ENCODE data around the gene PSRC1. TPM values are rescaled to one million over a fixed set of nuclear protein-coding genes. Genes with fewer than 3 reads are reported as not detected.

The PSRC1 gene
- total RNA-seq, 4 donors from 2014 or later = 1.9 to 18.0 (median 4.4) TPM

- Histone ChIP-seq H3K4me3 (no peak overlapping the region), H3K4me1 (peaks cover 9 to 16% (median 13%) of the 10 kb centered on the region in 4 donors), H3K27me3 (no peaks in the 10 kb centered on the region), H3K27ac (no peak overlapping the region), H3K36me3 (no peaks in the 10 kb centered on the region), H3K9me3 (no peaks in the 10 kb centered on the region)
- intact Hi-C loops (cut with DNase I; ENCODE audit: low total_unique reads) = no loop called here
- in situ Hi-C loops (cut with MboI; ENCODE audit: low pct_ligation_motif_present in 1 of 4, low pct_unique_long_range_greater_than_20kb in 1 of 4, low sequenced_read_pairs in 3 of 4) = no loop called here
- WGBS, 2 donors (ENCODE audit: low coverage in 1 of 2) = 94% methylated on average over 64 of the region's 69 CpGs; no CpG with 5 or more reads in 1 of the 2 donors
- no peak for DNase-seq
- TF ChIP-seq POLR2A (IDR thresholded peaks at IDR 0.05) (no peak), POLR2AphosphoS5 (IDR thresholded peaks at IDR 0.05) (no peak)
Measured at GRCh38 chr1:109258481-109259466, 24.2 kb downstream of the PSRC1 start.

- peaks cover 9 to 18% (median 14%) of the 10 kb centered on the region in 4 donors for H3K4me1 ChIP-seq
- H3K9me3 ChIP-seq = no peaks in the 10 kb centered on the region
- no peak overlapping the region for H3K27ac ChIP-seq
- 78% methylated on average over 15 of the region's 15 CpGs; no CpG with 5 or more reads in 1 of the 2 donors for WGBS, 2 donors (ENCODE audit: low coverage in 1 of 2)
- H3K4me3 ChIP-seq = no peak overlapping the region
- TF ChIP-seq EP300 (IDR thresholded peaks at IDR 0.05; ENCODE audit: low read depth) (no peak), CTCF (IDR thresholded peaks at IDR 0.05) (no peak)
- no peaks in the 10 kb centered on the region for H3K27me3 ChIP-seq
- no peaks in the 10 kb centered on the region for H3K36me3 ChIP-seq
- DNase-seq = no peak
- intact Hi-C loops (cut with DNase I; ENCODE audit: low total_unique reads) (no loop called here), in situ Hi-C loops (cut with MboI; ENCODE audit: low pct_ligation_motif_present in 1 of 4, low pct_unique_long_range_greater_than_20kb in 1 of 4, low sequenced_read_pairs in 3 of 4) (no loop called here)
Measured at GRCh38 chr1:109257682-109258421, 25.1 kb downstream of the PSRC1 start.

- Histone ChIP-seq H3K27ac (no peak overlapping the region), H3K4me1 (peaks cover 9 to 18% (median 14%) of the 10 kb centered on the region in 4 donors), H3K36me3 (no peaks in the 10 kb centered on the region), H3K4me3 (no peak overlapping the region), H3K27me3 (no peaks in the 10 kb centered on the region), H3K9me3 (no peaks in the 10 kb centered on the region)
- WGBS, 2 donors (ENCODE audit: low coverage in 1 of 2) = 80 to 90% methylated on average over 1 to 5 of the region's 5 CpGs
- no peak for DNase-seq
- TF ChIP-seq CTCF (IDR thresholded peaks at IDR 0.05) (no peak), POLR2AphosphoS5 (IDR thresholded peaks at IDR 0.05) (no peak), POLR2A (IDR thresholded peaks at IDR 0.05) (no peak), EP300 (IDR thresholded peaks at IDR 0.05; ENCODE audit: low read depth) (no peak)
- intact Hi-C loops (cut with DNase I; ENCODE audit: low total_unique reads) = no loop called here
- in situ Hi-C loops (cut with MboI; ENCODE audit: low pct_ligation_motif_present in 1 of 4, low pct_unique_long_range_greater_than_20kb in 1 of 4, low sequenced_read_pairs in 3 of 4) = no loop called here
Measured at GRCh38 chr1:109256971-109257681, 25.8 kb downstream of the PSRC1 start.

- H3K9me3 ChIP-seq = no peaks in the 10 kb centered on the region
- H3K27me3 ChIP-seq = no peaks in the 10 kb centered on the region
- H3K36me3 ChIP-seq = no peaks in the 10 kb centered on the region
- in situ Hi-C loops (cut with MboI; ENCODE audit: low pct_ligation_motif_present in 1 of 4, low pct_unique_long_range_greater_than_20kb in 1 of 4, low sequenced_read_pairs in 3 of 4) (no loop called here), intact Hi-C loops (cut with DNase I; ENCODE audit: low total_unique reads) (no loop called here)
- WGBS, 2 donors (ENCODE audit: low coverage in 1 of 2) = 76 to 88% methylated on average over 5 to 7 of the region's 7 CpGs
- H3K27ac ChIP-seq = no peak overlapping the region
- DNase-seq = no peak
- H3K4me1 ChIP-seq = peaks cover 9 to 18% (median 14%) of the 10 kb centered on the region in 4 donors
- TF ChIP-seq POLR2AphosphoS5 (IDR thresholded peaks at IDR 0.05) (no peak), POLR2A (IDR thresholded peaks at IDR 0.05) (no peak), EP300 (IDR thresholded peaks at IDR 0.05; ENCODE audit: low read depth) (no peak), CTCF (IDR thresholded peaks at IDR 0.05) (no peak)
- no peak overlapping the region for H3K4me3 ChIP-seq
Measured at GRCh38 chr1:109256085-109256484, 26.9 kb downstream of the PSRC1 start.

Measured in transverse colon (tissue), 4 donors.